ENCODE data around the gene ITGA6.

GRCh38 chr2:172380436-172381274, 46.7 kb upstream of the ITGA6 start:
- TF ChIP-seq CTCF (conservative IDR thresholded peaks at IDR 0.05; ENCODE audit: low read depth, low read length) (no peak), EZH2 (IDR thresholded peaks at IDR 0.05; ENCODE audit: low read length, unreplicated experiment) (no peak), EZH2phosphoT487 (IDR thresholded peaks at IDR 0.05; ENCODE audit: borderline replicate concordance, low read length) (no peak)
